Measurements from ENCODE around the gene SUN2. TPM values are rescaled to one million over a fixed set of nuclear protein-coding genes. Genes with fewer than 3 reads are reported as not detected.

The SUN2 gene
- total RNA-seq, 1 donor from 2014 or later = 16.2 TPM

GRCh38 chr22:38716826-38717225 lies 39.0 kb downstream of the SUN2 start:
- Histone ChIP-seq H3K27ac (no peak overlapping the region), H2AFZ (replicated peaks) (no peak overlapping the region), H3F3A (ENCODE audit: low read depth) (peaks cover 16% of the 10 kb centered on the region), H4K20me1 (ENCODE audit: low read depth) (peaks cover 58% of the 10 kb centered on the region), H3K36me3 (no peaks in the 10 kb centered on the region), H3K9ac (no peak overlapping the region), H3K4me1 (peaks cover 22% of the 10 kb centered on the region), H3K79me2 (ENCODE audit: low read depth) (peaks cover 41% of the 10 kb centered on the region), H3K27me3 (no peaks in the 10 kb centered on the region), H3K4me2 (no peak overlapping the region), H3K4me3 (no peak overlapping the region), H3K9me3 (ENCODE audit: low read depth) (no peaks in the 10 kb centered on the region)
- H3K4me3 Mint-ChIP-seq = no peak overlapping the region
- no peaks in the 10 kb centered on the region for H3K9me3 Mint-ChIP-seq
- DNase-seq (ENCODE audit: low spot score) = no peak
- H3K27ac Mint-ChIP-seq = no peak overlapping the region
- no peak for TF ChIP-seq EZH2 (IDR thresholded peaks at IDR 0.05)
- no peak for TF ChIP-seq CTCF (IDR thresholded peaks at IDR 0.05)
- TF ChIP-seq EZH2phosphoT487 (IDR thresholded peaks at IDR 0.05) = no peak
- peaks cover 10% of the 10 kb centered on the region for H3K27me3 Mint-ChIP-seq (ENCODE audit: insufficient read depth, low read depth)
- peaks cover 41% of the 10 kb centered on the region for H3K4me1 Mint-ChIP-seq
- peaks cover 21% of the 10 kb centered on the region for H3K36me3 Mint-ChIP-seq

- Histone ChIP-seq H3K79me2 (ENCODE audit: low read depth) (peaks cover 47% of the 10 kb centered on the region), H3K4me2 (no peak overlapping the region), H4K20me1 (ENCODE audit: low read depth) (peaks cover 64% of the 10 kb centered on the region)
Observed at GRCh38 chr22:38716271-38716670, 39.5 kb downstream of the SUN2 start.

GRCh38 chr22:38715852-38716251 lies 39.9 kb downstream of the SUN2 start:
- peaks cover 20% of the 10 kb centered on the region for H3K36me3 Mint-ChIP-seq
- Histone ChIP-seq H3K4me2 (no peak overlapping the region), H3F3A (ENCODE audit: low read depth) (peaks cover 25% of the 10 kb centered on the region), H3K27me3 (no peaks in the 10 kb centered on the region), H2AFZ (replicated peaks) (no peak overlapping the region), H3K36me3 (no peaks in the 10 kb centered on the region), H3K27ac (no peak overlapping the region), H3K4me1 (peaks cover 26% of the 10 kb centered on the region), H4K20me1 (ENCODE audit: low read depth) (peaks cover 68% of the 10 kb centered on the region), H3K9me3 (ENCODE audit: low read depth) (no peaks in the 10 kb centered on the region), H3K4me3 (no peak overlapping the region), H3K79me2 (ENCODE audit: low read depth) (peaks cover 51% of the 10 kb centered on the region), H3K9ac (no peak overlapping the region)
- no peak for DNase-seq (ENCODE audit: low spot score)
- no peak overlapping the region for H3K4me3 Mint-ChIP-seq
- TF ChIP-seq EZH2phosphoT487 (IDR thresholded peaks at IDR 0.05) (no peak), EZH2 (IDR thresholded peaks at IDR 0.05) (no peak), CTCF (IDR thresholded peaks at IDR 0.05) (no peak)
- no peaks in the 10 kb centered on the region for H3K9me3 Mint-ChIP-seq
- peaks cover 10% of the 10 kb centered on the region for H3K27me3 Mint-ChIP-seq (ENCODE audit: insufficient read depth, low read depth)
- H3K4me1 Mint-ChIP-seq = peaks cover 44% of the 10 kb centered on the region
- no peak overlapping the region for H3K27ac Mint-ChIP-seq

More at GRCh38 chr22:38716271-38716670, 39.5 kb downstream of the SUN2 start:
- no peak for TF ChIP-seq EZH2 (IDR thresholded peaks at IDR 0.05)
- TF ChIP-seq EZH2phosphoT487 (IDR thresholded peaks at IDR 0.05) = no peak
- peaks cover 42% of the 10 kb centered on the region for H3K4me1 Mint-ChIP-seq
- H3K27me3 ChIP-seq = no peaks in the 10 kb centered on the region
- no peak overlapping the region for H2AFZ ChIP-seq (replicated peaks)
- peaks cover 10% of the 10 kb centered on the region for H3K27me3 Mint-ChIP-seq (ENCODE audit: insufficient read depth, low read depth)
- H3K9me3 Mint-ChIP-seq = no peaks in the 10 kb centered on the region
- no peak overlapping the region for H3K4me3 ChIP-seq
- H3K27ac Mint-ChIP-seq = no peak overlapping the region
- H3K9me3 ChIP-seq (ENCODE audit: low read depth) = no peaks in the 10 kb centered on the region
- H3K4me3 Mint-ChIP-seq = no peak overlapping the region
- H3K9ac ChIP-seq = no peak overlapping the region
- H3K36me3 ChIP-seq = no peaks in the 10 kb centered on the region
- peaks cover 26% of the 10 kb centered on the region for H3K4me1 ChIP-seq
- peaks cover 21% of the 10 kb centered on the region for H3F3A ChIP-seq (ENCODE audit: low read depth)
- H3K36me3 Mint-ChIP-seq = peaks cover 17% of the 10 kb centered on the region
- DNase-seq (ENCODE audit: low spot score) = no peak
- H3K27ac ChIP-seq = no peak overlapping the region

GRCh38 chr22:38715176-38715764 lies 40.5 kb downstream of the SUN2 start:
- TF ChIP-seq CTCF (IDR thresholded peaks at IDR 0.05) = no peak
- no peak for TF ChIP-seq EZH2 (IDR thresholded peaks at IDR 0.05)
- TF ChIP-seq EZH2phosphoT487 (IDR thresholded peaks at IDR 0.05) = no peak
- Histone ChIP-seq H4K20me1 (ENCODE audit: low read depth) (peaks cover 74% of the 10 kb centered on the region), H3K79me2 (ENCODE audit: low read depth) (peaks cover 57% of the 10 kb centered on the region)

More at GRCh38 chr22:38715176-38715764, 40.5 kb downstream of the SUN2 start:
- H3F3A ChIP-seq (ENCODE audit: low read depth) = peaks cover 26% of the 10 kb centered on the region
- no peak overlapping the region for H3K4me2 ChIP-seq
- H3K4me1 ChIP-seq = peaks cover 26% of the 10 kb centered on the region
- Mint-ChIP-seq H3K9me3 (no peaks in the 10 kb centered on the region), H3K36me3 (peaks cover 23% of the 10 kb centered on the region), H3K4me3 (peak overlapping the region; percentile 2), H3K4me1 (peaks cover 44% of the 10 kb centered on the region), H3K27me3 (ENCODE audit: insufficient read depth, low read depth) (peaks cover 10% of the 10 kb centered on the region), H3K27ac (no peak overlapping the region)
- no peak for DNase-seq (ENCODE audit: low spot score)
- H3K4me3 ChIP-seq = no peak overlapping the region
- H3K9me3 ChIP-seq (ENCODE audit: low read depth) = no peaks in the 10 kb centered on the region
- no peaks in the 10 kb centered on the region for H3K36me3 ChIP-seq
- H2AFZ ChIP-seq (replicated peaks) = no peak overlapping the region
- H3K27me3 ChIP-seq = no peaks in the 10 kb centered on the region
- H3K27ac ChIP-seq = no peak overlapping the region
- no peak overlapping the region for H3K9ac ChIP-seq
